ENCODE results near the gene FOXP2.

GRCh38 chr7:114468844-114469243 lies 54.2 kb downstream of the FOXP2 start:
- TF ChIP-seq CTCF (conservative IDR thresholded peaks at IDR 0.05; ENCODE audit: low read length) (no peak), EZH2phosphoT487 (IDR thresholded peaks at IDR 0.05; ENCODE audit: borderline replicate concordance) (no peak)

All from Loucy (cell line).